IMR-90 (cell line): ENCODE data around the gene ZNF653. TPM values are rescaled to one million over a fixed set of nuclear protein-coding genes. Genes with fewer than 3 reads are reported as not detected.
"Not testable (repeated sequence)": the region's sequence is repeated elsewhere in the genome, so short reads cannot be mapped to it uniquely, and the experiment has no call there.

Source experiments
- ATAC-seq: fragments of 200-7000 bp; cut with Tn5 transposase; 2 replicates; pipeline ENCODE4 v1.9.1; 2020; ENCODE audit warnings: low read depth, mild to moderate bottlenecking, moderate library complexity
- BruUV-seq: library from RNA; stranded (reverse); fragments of 400-500 nt; replicated peaks from 2 replicates; lab custom pipeline; 2021; lab: Mats Ljungman, UMichigan
- CTCF ChIA-PET: fragments of 300-600 bp; formaldehyde crosslinking; extraction: SDS; loops from one replicate; lab custom pipeline; 2021; ENCODE audit warnings: antibody characterized with exemption; lab: Yijun Ruan, JAX
- POLR2A ChIA-PET: fragments of 300-600 bp; sonication (Branson Sonifier 250); formaldehyde crosslinking; loops from one replicate; lab custom pipeline; 2022; ENCODE audit warnings: antibody characterized with exemption; ENCODE audit not compliant: unreplicated experiment; lab: Charles Lee
- DNase-seq: peaks from one replicate; pipeline ENCODE4 v3.0.0; 2013
- H2AFZ ChIP-seq: replicated peaks from 2 replicates; pipeline ENCODE3; 2013; ENCODE audit warnings: low read length, mild to moderate bottlenecking; ENCODE audit not compliant: poor library complexity
- H2AK5ac ChIP-seq: 2 replicates; pipeline ENCODE4 v1.6.1; 2013; ENCODE audit warnings: low read depth, low read length, inconsistent platforms
- H2AK9ac ChIP-seq: replicated peaks from 2 replicates; pipeline ENCODE3; 2013; ENCODE audit warnings: mild to moderate bottlenecking, low read depth, low read length, moderate library complexity; ENCODE audit not compliant: poor library complexity
- H2BK120ac ChIP-seq: 2 replicates; pipeline ENCODE4 v1.6.1; 2013; ENCODE audit warnings: low read depth, low read length, inconsistent platforms
- H2BK15ac ChIP-seq: 3 replicates; pipeline ENCODE4 v1.6.1; 2013; ENCODE audit warnings: low read depth, low read length, inconsistent platforms
- H2BK20ac ChIP-seq: 2 replicates; pipeline ENCODE4 v1.6.1; 2013; ENCODE audit warnings: low read depth, mild to moderate bottlenecking, inconsistent platforms, low read length, moderate library complexity
- H2BK5ac ChIP-seq: 2 replicates; pipeline ENCODE4 v1.6.1; 2013; ENCODE audit warnings: mild to moderate bottlenecking, low read depth, low read length, inconsistent platforms; ENCODE audit not compliant: poor library complexity, severe bottlenecking
- H3K14ac ChIP-seq: replicated peaks from 2 replicates; pipeline ENCODE4 v1.6.1; 2013; ENCODE audit warnings: low read depth, low read length, inconsistent platforms
- H3K18ac ChIP-seq: 2 replicates; pipeline ENCODE4 v1.6.1; 2013; ENCODE audit warnings: low read depth, low read length, control low read depth
- H3K23ac ChIP-seq: 2 replicates; pipeline ENCODE4 v1.6.1; 2013; ENCODE audit warnings: low read depth, low read length, inconsistent platforms
- H3K27ac ChIP-seq: 2 replicates; pipeline ENCODE4 v1.5.1; 2013; ENCODE audit warnings: mild to moderate bottlenecking, control low read depth, low read length; ENCODE audit not compliant: insufficient read depth
- H3K27me3 ChIP-seq: 2 replicates; pipeline ENCODE4 v1.6.1; 2013; ENCODE audit warnings: low read length; ENCODE audit not compliant: control insufficient read depth, insufficient read depth
- H3K36me3 ChIP-seq: 2 replicates; pipeline ENCODE4 v1.6.1; 2013; ENCODE audit warnings: low read length, mixed read lengths; ENCODE audit not compliant: control insufficient read depth, insufficient read depth
- H3K4ac ChIP-seq: 2 replicates; pipeline ENCODE4 v1.6.1; 2013; ENCODE audit warnings: low read depth, low read length, inconsistent platforms
- H3K4me1 ChIP-seq: 2 replicates; pipeline ENCODE4 v1.6.1; 2013; ENCODE audit warnings: low read length, mixed read lengths; ENCODE audit not compliant: control insufficient read depth, insufficient read depth
- H3K4me2 ChIP-seq: 2 replicates; pipeline ENCODE4 v1.6.1; 2013; ENCODE audit warnings: low read depth, mild to moderate bottlenecking, control low read depth, low read length, moderate library complexity
- H3K4me3 ChIP-seq: 2 replicates; pipeline ENCODE4 v1.5.1; 2013; ENCODE audit warnings: low read depth, mild to moderate bottlenecking, control low read depth, low read length, moderate library complexity; ENCODE audit not compliant: insufficient read depth
- H3K56ac ChIP-seq: 2 replicates; pipeline ENCODE4 v1.6.1; 2013; ENCODE audit warnings: low read length, inconsistent platforms; ENCODE audit not compliant: insufficient read depth; ENCODE audit errors: extremely low read depth
- H3K79me1 ChIP-seq, 2 experiments: 2 replicates each; pipeline ENCODE4 v1.6.1; 2013; ENCODE audit warnings: low read length in 2 of 2, inconsistent platforms in 1 of 2, low read depth in 1 of 2
- H3K9ac ChIP-seq: 2 replicates; pipeline ENCODE4 v1.6.1; 2013; ENCODE audit warnings: low read depth, low read length, control low read depth
- H3K9me1 ChIP-seq: 2 replicates; pipeline ENCODE4 v1.6.1; 2013; ENCODE audit warnings: low read length, inconsistent platforms; ENCODE audit not compliant: insufficient read depth
- H3K9me3 ChIP-seq: 2 replicates; pipeline ENCODE4 v1.6.1; 2013; ENCODE audit warnings: low read length; ENCODE audit not compliant: control insufficient read depth, insufficient read depth
- H4K20me1 ChIP-seq: 2 replicates; pipeline ENCODE4 v1.6.1; 2013; ENCODE audit warnings: low read length, inconsistent platforms; ENCODE audit not compliant: insufficient read depth
- H4K5ac ChIP-seq: 2 replicates; pipeline ENCODE4 v1.6.1; 2013; ENCODE audit warnings: mild to moderate bottlenecking, low read depth, low read length, control low read depth
- H4K8ac ChIP-seq, 2 experiments: 2 replicates each; pipeline ENCODE4 v1.6.1; 2013; ENCODE audit warnings: low read depth in 2 of 2, low read length in 2 of 2, control low read depth in 1 of 2, inconsistent platforms in 1 of 2
- H4K91ac ChIP-seq: 2 replicates; pipeline ENCODE4 v1.6.1; 2013; ENCODE audit warnings: low read depth, low read length, inconsistent platforms; ENCODE audit not compliant: insufficient read depth
- WGBS, 2 experiments: methylation state at CpG; one replicate each; pipeline versions ENCODE4 v1.1.5 to v1.1.7; 2013; ENCODE audit warnings: missing lambda C conversion rate in 2 of 2; ENCODE audit not compliant: insufficient read length in 1 of 2; ENCODE audit errors: extremely low coverage in 2 of 2; 5-methylcytosine and 5-hydroxymethylcytosine counted together
- dilution Hi-C: fragments of 300-500 bp; cut with HindIII; formaldehyde crosslinking; loops from one replicate; pipeline ENCODE4 v1.14.3; 2018; ENCODE audit warnings: low sequenced_read_pairs; ENCODE audit not compliant: unreplicated experiment
- in situ Hi-C: fragments of 300-500 bp; cut with MboI; formaldehyde crosslinking; loops from 3 replicates; pipeline ENCODE4 v1.14.3; 2019; ENCODE audit warnings: low sequenced_read_pairs, inconsistent platforms, mixed read lengths
- intact Hi-C: fragments of 100-400 bp; cut with micrococcal nuclease; formaldehyde crosslinking; loops from 2 replicates; pipeline ENCODE4 v1.10.0; 2022
- polyA plus RNA-seq, 3 experiments: library from polyadenylated mRNA; depleted of rRNA; stranded (reverse); fragments of >200 nt; gene quantifications; 2 replicates each; pipeline ENCODE4 v1.2.3, GENCODE V29; 2012; ENCODE audit warnings: low replicate concordance in 1 of 3
- total RNA-seq: library from RNA; depleted of rRNA; stranded (reverse); fragments of >200 nt; gene quantifications from 2 replicates; pipeline ENCODE4 v1.2.3, GENCODE V29; 2012

ZNF653 gene
- total and polyA plus RNA-seq, 2 of the 4 experiments (the other 2 are of a cell fraction), result 3.9 to 9.0 TPM

GRCh38 chr19:11455233-11455554 lies 50.4 kb downstream of the ZNF653 start:
- WGBS, 2 experiments, result 92% methylated on average over 5 of the region's 9 CpGs; no CpG with 5 or more reads in 1 of the 2 experiments
- H4K20me1 ChIP-seq, H3K18ac ChIP-seq, H3K9ac ChIP-seq, H3K4me2 ChIP-seq, H4K8ac ChIP-seq, BruUV-seq, H3K27me3 ChIP-seq, H4K5ac ChIP-seq, DNase-seq, H2AFZ ChIP-seq, H3K9me1 ChIP-seq, H3K56ac ChIP-seq, H2BK15ac ChIP-seq, H3K4me3 ChIP-seq, H3K14ac ChIP-seq, ATAC-seq, H3K9me3 ChIP-seq, H3K79me1 ChIP-seq, H4K91ac ChIP-seq, H3K4ac ChIP-seq, H3K36me3 ChIP-seq, in situ Hi-C loops, H3K23ac ChIP-seq, dilution Hi-C loops, intact Hi-C loops, H3K27ac ChIP-seq, H2BK120ac ChIP-seq, H2AK5ac ChIP-seq, H2AK9ac ChIP-seq, H3K4me1 ChIP-seq, H2BK20ac ChIP-seq, CTCF ChIA-PET, H2BK5ac ChIP-seq, POLR2A ChIA-PET: not testable (repeated sequence)
